Right atrium auricular region (tissue), 2 donors: Measurements from ENCODE around the gene TP73. TPM values are rescaled to one million over a fixed set of nuclear protein-coding genes. Genes with fewer than 3 reads are reported as not detected.

Experiments used
- DNase-seq: peaks from one replicate; pipeline ENCODE4 v3.0.0-alpha.2; 2019; ENCODE audit warnings: low spot score
- H3K27ac ChIP-seq, 2 donors: fragments of 200-600 bp; sonication (generic); 1 replicate in 1 of 2; 2 replicates in 1 of 2; pipeline ENCODE4 v1.5.1; 2016 to 2019
- H3K27me3 ChIP-seq, 2 donors: fragments of 200-600 bp; sonication (generic); one replicate each; pipeline versions ENCODE4 v1.5.1 to v1.6.0; 2017 to 2019
- H3K36me3 ChIP-seq: fragments of 200-600 bp; sonication (generic); one replicate; pipeline ENCODE4 v1.5.1; 2016
- H3K4me1 ChIP-seq, 2 donors: fragments of 200-600 bp; sonication (generic); one replicate each; pipeline versions ENCODE4 v1.5.1 to v1.6.0; 2017 to 2019
- H3K4me3 ChIP-seq, 2 donors: fragments of 200-600 bp; sonication (generic); 1 replicate in 1 of 2; 2 replicates in 1 of 2; pipeline ENCODE4 v1.5.1; 2017 to 2019; ENCODE audit warnings: mild to moderate bottlenecking in 1 of 2, moderate library complexity in 1 of 2
- H3K9me3 ChIP-seq, 2 donors: fragments of 200-600 bp; sonication (generic); one replicate each; pipeline ENCODE4 v1.5.1; 2019
- total RNA-seq, 2 donors: library from RNA; depleted of rRNA; stranded (reverse); fragments of >200 nt; gene quantifications; one replicate each; pipeline ENCODE4 v1.1.0, GENCODE V29; 2016
- TF ChIP-seq, protein P1 (sequence below), 2 donors: fragments of 200-600 bp; sonication (generic); IDR thresholded peaks; one replicate each; pipeline ENCODE4 v1.5.1; 2019; ENCODE audit warnings: antibody characterized with exemption in 2 of 2

Gene TP73
- total RNA-seq, 2 donors from 2014 or later, result 0.16 TPM; not detected in 1

DNA sequence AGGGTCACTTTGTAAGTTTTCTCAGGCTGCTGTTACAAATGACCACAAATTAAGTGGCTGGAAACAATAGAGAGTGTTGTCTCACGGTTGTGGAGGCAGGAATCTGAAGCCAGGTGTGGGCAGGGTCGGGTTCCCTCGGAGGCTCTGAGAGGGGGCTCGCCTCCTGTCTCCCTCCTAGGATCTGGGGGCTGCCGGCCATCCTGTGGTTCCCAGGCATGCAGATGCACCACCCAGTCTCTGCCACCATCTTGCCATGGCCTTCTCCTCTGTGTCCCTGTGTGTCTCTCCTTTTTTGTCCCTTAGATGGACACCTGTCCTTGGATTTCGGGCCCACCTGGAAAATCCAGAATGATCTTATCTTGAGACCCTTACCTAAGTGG, 4.8 kb downstream of the TP73 start:
- H3K4me3 ChIP-seq, result no peak overlapping the region
- peaks cover 0 to 8% of the 10 kb centered on the region in 2 donors for H3K4me1 ChIP-seq
- no peak for DNase-seq
- no peaks in the 10 kb centered on the region for H3K9me3 ChIP-seq
- H3K27ac ChIP-seq, result no peak overlapping the region
- no peaks in the 10 kb centered on the region for H3K27me3 ChIP-seq
- TF ChIP-seq, protein P1, sequence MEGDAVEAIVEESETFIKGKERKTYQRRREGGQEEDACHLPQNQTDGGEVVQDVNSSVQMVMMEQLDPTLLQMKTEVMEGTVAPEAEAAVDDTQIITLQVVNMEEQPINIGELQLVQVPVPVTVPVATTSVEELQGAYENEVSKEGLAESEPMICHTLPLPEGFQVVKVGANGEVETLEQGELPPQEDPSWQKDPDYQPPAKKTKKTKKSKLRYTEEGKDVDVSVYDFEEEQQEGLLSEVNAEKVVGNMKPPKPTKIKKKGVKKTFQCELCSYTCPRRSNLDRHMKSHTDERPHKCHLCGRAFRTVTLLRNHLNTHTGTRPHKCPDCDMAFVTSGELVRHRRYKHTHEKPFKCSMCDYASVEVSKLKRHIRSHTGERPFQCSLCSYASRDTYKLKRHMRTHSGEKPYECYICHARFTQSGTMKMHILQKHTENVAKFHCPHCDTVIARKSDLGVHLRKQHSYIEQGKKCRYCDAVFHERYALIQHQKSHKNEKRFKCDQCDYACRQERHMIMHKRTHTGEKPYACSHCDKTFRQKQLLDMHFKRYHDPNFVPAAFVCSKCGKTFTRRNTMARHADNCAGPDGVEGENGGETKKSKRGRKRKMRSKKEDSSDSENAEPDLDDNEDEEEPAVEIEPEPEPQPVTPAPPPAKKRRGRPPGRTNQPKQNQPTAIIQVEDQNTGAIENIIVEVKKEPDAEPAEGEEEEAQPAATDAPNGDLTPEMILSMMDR (IDR thresholded peaks at IDR 0.05), result no peak
- H3K36me3 ChIP-seq, result no peaks in the 10 kb centered on the region

DNA sequence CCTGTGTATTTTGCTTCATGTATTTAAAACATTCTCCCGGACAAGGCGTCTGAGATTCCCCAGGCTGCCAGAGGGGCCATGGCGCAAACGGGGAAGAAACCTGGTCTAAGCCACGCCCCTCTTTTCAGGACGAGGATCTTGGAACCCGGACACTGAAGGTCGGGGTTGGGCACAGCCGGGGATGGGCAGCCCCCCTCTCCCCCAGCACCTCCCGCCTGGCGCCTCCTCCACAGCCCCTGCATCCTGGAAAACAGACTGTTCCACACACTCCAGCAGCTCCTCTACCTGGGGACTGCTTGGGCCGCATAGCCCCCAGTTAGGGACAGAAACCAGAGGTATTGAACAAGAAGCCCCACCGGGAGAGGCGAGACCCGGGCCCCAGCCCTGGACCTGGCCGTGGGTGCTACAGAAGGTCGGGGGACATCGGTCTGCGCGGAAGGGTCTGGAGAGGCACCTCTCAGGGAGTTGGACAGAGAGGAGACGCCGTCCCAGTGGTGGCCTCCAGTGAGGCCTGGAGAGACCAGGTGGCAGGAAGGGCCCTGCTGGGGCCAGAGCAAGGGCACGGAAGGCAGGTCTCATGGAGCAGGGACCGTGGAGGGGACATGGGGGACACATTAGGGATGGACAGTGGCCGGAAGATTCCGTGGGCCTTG, 5.4 kb downstream of the TP73 start:
- TF ChIP-seq, protein P1 (IDR thresholded peaks at IDR 0.05), result no peak
- peaks cover 0 to 3% of the 10 kb centered on the region in 2 donors for H3K4me1 ChIP-seq
- no peaks in the 10 kb centered on the region for H3K27me3 ChIP-seq
- no peak for DNase-seq
- no peaks in the 10 kb centered on the region for H3K9me3 ChIP-seq
- no peak overlapping the region for H3K27ac ChIP-seq
- H3K36me3 ChIP-seq, result no peaks in the 10 kb centered on the region
- H3K4me3 ChIP-seq, result no peak overlapping the region

DNA sequence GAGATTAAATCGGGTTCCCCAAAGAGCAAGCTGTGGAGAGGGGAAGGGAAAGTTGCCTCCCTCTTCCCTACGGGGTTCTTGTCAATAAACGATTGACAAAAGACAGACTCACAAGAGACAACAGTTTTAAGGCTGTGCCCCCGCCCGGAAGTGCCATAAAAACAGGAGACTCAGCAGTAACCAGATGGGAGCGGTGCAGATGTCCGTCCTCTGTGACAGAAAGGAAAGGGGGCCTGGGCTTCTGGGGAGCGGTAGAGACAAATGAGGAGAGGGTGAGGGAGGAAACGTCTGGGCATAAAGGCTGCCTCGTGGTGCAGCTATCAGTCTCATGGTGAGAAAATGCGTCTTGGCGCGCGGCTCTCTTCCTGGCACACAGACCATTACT, 5.9 kb downstream of the TP73 start:
- no peaks in the 10 kb centered on the region for H3K27me3 ChIP-seq
- TF ChIP-seq, protein P1 (IDR thresholded peaks at IDR 0.05), result no peak
- DNase-seq, result no peak

DNA sequence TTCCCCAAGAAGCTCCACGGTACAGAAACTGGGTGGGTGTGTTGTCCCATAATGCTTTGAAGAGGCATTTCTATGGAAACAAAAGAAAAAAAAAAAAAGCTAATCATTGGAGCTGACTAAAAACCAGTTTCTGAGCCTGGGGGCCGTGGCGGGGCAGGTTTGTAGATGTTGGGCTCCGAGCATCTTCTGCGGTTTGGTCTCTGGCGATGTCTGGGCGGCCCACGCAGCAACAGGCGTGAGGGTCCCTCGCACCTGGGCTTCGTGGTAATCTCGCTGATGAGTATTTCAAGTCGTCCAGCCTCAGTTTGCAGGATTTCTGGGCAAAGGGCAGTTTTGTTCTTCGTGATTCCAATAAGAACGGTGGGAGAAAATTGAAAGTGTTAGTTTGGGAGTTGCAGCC, 6.8 kb downstream of the TP73 start:
- Histone ChIP-seq H3K27ac (no peak overlapping the region), H3K36me3 (no peaks in the 10 kb centered on the region), H3K27me3 (no peaks in the 10 kb centered on the region), H3K9me3 (no peaks in the 10 kb centered on the region), H3K4me1 (no peaks in the 10 kb centered on the region), H3K4me3 (no peak overlapping the region)
- TF ChIP-seq, protein P1 (IDR thresholded peaks at IDR 0.05), result no peak
- DNase-seq, result no peak

More for the DNA sequence above, 5.9 kb downstream of the TP73 start:
- Histone ChIP-seq H3K27ac (no peak overlapping the region), H3K4me3 (no peak overlapping the region), H3K4me1 (no peaks in the 10 kb centered on the region), H3K9me3 (no peaks in the 10 kb centered on the region), H3K36me3 (no peaks in the 10 kb centered on the region)

DNA sequence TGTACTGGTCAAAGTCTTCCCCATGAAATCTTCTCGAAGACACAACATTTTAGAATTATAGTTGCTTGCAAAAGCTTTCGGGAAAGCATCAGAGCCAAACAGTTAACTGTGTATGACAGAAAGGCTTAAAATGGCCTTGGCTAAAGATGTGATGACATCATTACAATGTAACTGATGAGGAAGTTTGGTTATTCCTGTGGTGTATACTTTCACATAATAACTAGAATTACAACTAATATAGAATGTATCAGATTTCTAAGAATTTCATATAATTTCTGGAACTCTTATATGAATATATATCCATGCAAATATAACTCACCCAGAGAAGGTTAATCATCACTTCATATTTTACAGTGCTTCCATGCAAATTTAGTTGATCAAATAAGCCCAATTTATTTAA, 8.4 kb downstream of the TP73 start:
- H3K9me3 ChIP-seq, result no peaks in the 10 kb centered on the region
- no peak for DNase-seq
- TF ChIP-seq, protein P1 (IDR thresholded peaks at IDR 0.05), result no peak
- H3K4me1 ChIP-seq, result no peaks in the 10 kb centered on the region
- H3K27me3 ChIP-seq, result no peaks in the 10 kb centered on the region
- H3K4me3 ChIP-seq, result no peak overlapping the region
- no peak overlapping the region for H3K27ac ChIP-seq
- H3K36me3 ChIP-seq, result no peaks in the 10 kb centered on the region

DNA sequence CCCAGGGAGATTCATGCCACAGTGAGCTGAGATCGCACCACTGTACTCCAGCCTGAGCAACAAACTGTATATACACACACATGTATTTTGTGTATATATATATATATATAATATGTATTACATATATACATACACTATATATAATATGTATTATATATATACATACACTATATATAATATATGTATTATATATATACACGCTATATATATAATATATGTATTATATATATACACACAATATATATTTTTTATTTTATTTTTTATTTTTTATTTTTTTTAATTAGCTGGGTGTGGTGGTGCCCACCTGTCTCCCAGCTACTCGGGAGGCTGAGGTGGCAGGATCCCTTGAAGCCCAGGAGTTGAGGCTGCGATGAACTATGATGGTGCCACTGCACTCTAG, 9.3 kb downstream of the TP73 start:
- Histone ChIP-seq H3K9me3 (no peaks in the 10 kb centered on the region), H3K36me3 (no peaks in the 10 kb centered on the region), H3K4me3 (no peak overlapping the region), H3K4me1 (no peaks in the 10 kb centered on the region), H3K27ac (no peak overlapping the region), H3K27me3 (no peaks in the 10 kb centered on the region)
- no peak for DNase-seq
- TF ChIP-seq, protein P1 (IDR thresholded peaks at IDR 0.05), result no peak
